ENCODE results near the gene ANXA5. TPM values are rescaled to one million over a fixed set of nuclear protein-coding genes. Genes with fewer than 3 reads are reported as not detected.
A peak's percentile ranks its signal among the peaks of the same experiment; 100 is the strongest.

Gene ANXA5
- total RNA-seq, 1 experiment from 2014 or later, result 231 TPM

- no peaks in the 10 kb centered on the region for H3K9me3 Mint-ChIP-seq
- TF ChIP-seq CTCF (conservative IDR thresholded peaks at IDR 0.05), result no peak
- no peak overlapping the region for H3K14ac ChIP-seq (ENCODE audit: insufficient read depth, low read length)
Observed at GRCh38 chr4:121690001-121690400, 6.8 kb downstream of the ANXA5 start.

More at GRCh38 chr4:121690001-121690400, 6.8 kb downstream of the ANXA5 start:
- no peak overlapping the region for H3T11ph ChIP-seq (ENCODE audit: low read length)
- Mint-ChIP-seq H3K4me3 (no peak overlapping the region), H3K4me1 (peaks cover 13 to 20% of the 10 kb centered on the region in 2 experiments), H3K27ac (no peak overlapping the region), H3K36me3 (ENCODE audit: insufficient read depth in 1 of 3, low read depth in 3 of 3) (peaks cover 10 to 33% (median 25%) of the 10 kb centered on the region in 3 experiments; a peak in 6 of 7 replicates), H3K27me3 (ENCODE audit: low read depth) (no peaks in the 10 kb centered on the region)
- no peak overlapping the region for H3K4ac ChIP-seq (ENCODE audit: low read depth, low read length)
- H3K4me2 ChIP-seq (ENCODE audit: insufficient read depth, insufficient read length, low read length), result no peak overlapping the region
- H3K79me2 ChIP-seq (ENCODE audit: insufficient read depth, low read length), result peaks cover 12% of the 10 kb centered on the region; the same call in 1 of the 2 replicates
- H3K56ac ChIP-seq (ENCODE audit: insufficient read length, low read depth, low read length), result no peak overlapping the region
- H2BK5ac ChIP-seq (ENCODE audit: insufficient read length, low read length), result peak overlapping the region; percentile 4
- H3K4me1 ChIP-seq (ENCODE audit: insufficient read depth, low read length), result peaks cover 9% of the 10 kb centered on the region
- H2AK5ac ChIP-seq (ENCODE audit: insufficient read length, low read length), result no peak overlapping the region
- H3K23ac ChIP-seq (ENCODE audit: insufficient read length, low read depth, low read length), result no peak overlapping the region
- H2BK120ac ChIP-seq (ENCODE audit: low read depth, low read length, poor library complexity, severe bottlenecking), result no peak overlapping the region
- no peaks in the 10 kb centered on the region for H3K23me2 ChIP-seq (ENCODE audit: insufficient read length, low read depth, low read length, poor library complexity, severe bottlenecking)
- no peak overlapping the region for H4K91ac ChIP-seq (ENCODE audit: insufficient read length, low read depth, low read length)
- H3K79me1 ChIP-seq (ENCODE audit: insufficient read depth, low read depth, low read length, poor library complexity, severe bottlenecking), result peaks cover 4% of the 10 kb centered on the region
- H2AFZ ChIP-seq (ENCODE audit: low read length), result no peak overlapping the region
- H3K27ac ChIP-seq (ENCODE audit: insufficient read length, low read depth, low read length), result peak overlapping the region; percentile 49
- H4K5ac ChIP-seq (ENCODE audit: insufficient read length, low read depth, low read length), result no peak overlapping the region
- DNase-seq, result no peak
- WGBS (ENCODE audit: extremely low coverage, insufficient read length, low lambda C conversion rate), result no CpG with 5 or more reads among the region's 2 CpGs
- no peak overlapping the region for H2BK20ac ChIP-seq (ENCODE audit: low read depth, low read length, poor library complexity, severe bottlenecking)
- no peaks in the 10 kb centered on the region for H3K27me3 ChIP-seq (ENCODE audit: insufficient read depth, low read length)
- no peaks in the 10 kb centered on the region for H4K20me1 ChIP-seq (ENCODE audit: control insufficient read depth, insufficient read depth, insufficient read length)
- H3K9ac ChIP-seq (ENCODE audit: extremely low read depth, insufficient read length, low read length), result no peak overlapping the region
- H3K18ac ChIP-seq (ENCODE audit: insufficient read length, low read depth, low read length), result no peak overlapping the region
- no peak overlapping the region for H4K8ac ChIP-seq (replicated peaks; ENCODE audit: insufficient read length, low read depth, low read length)
- no peak overlapping the region for H2BK15ac ChIP-seq (ENCODE audit: low read depth, low read length)
- no peaks in the 10 kb centered on the region for H3K9me3 ChIP-seq (ENCODE audit: control insufficient read depth, low read depth, low read length)
- H2BK12ac ChIP-seq (ENCODE audit: insufficient read length, low read depth, low read length), result no peak overlapping the region
